Measurements from ENCODE around the gene NAA15. TPM values are rescaled to one million over a fixed set of nuclear protein-coding genes. Genes with fewer than 3 reads are reported as not detected.
A peak's percentile ranks its signal among the peaks of the same experiment; 100 is the strongest.

Gene NAA15
- total RNA-seq, 2 donors from 2014 or later, result 32.4 to 55.5 TPM

GRCh38 chr4:139282721-139283075 lies 18.6 kb upstream of the NAA15 start:
- intact Hi-C loops (cut with DNase I), result no loop called here
- no peak for TF ChIP-seq CTCF (IDR thresholded peaks at IDR 0.05)

GRCh38 chr4:139286186-139286698 lies 15.1 kb upstream of the NAA15 start:
- Histone ChIP-seq H3K27me3 (no peaks in the 10 kb centered on the region), H3K36me3 (peaks cover 2% of the 10 kb centered on the region)
- intact Hi-C loops (cut with DNase I), result no loop called here

More at GRCh38 chr4:139282721-139283075, 18.6 kb upstream of the NAA15 start:
- Histone ChIP-seq H3K4me1 (no peaks in the 10 kb centered on the region), H3K9ac (ENCODE audit: low read depth in 2 of 2, low read length in 2 of 2) (no peak overlapping the region), H3K36me3 (no peaks in the 10 kb centered on the region), H3K4me3 (no peak overlapping the region), H3K27me3 (peaks cover 23% of the 10 kb centered on the region), H3K27ac (no peak overlapping the region), H3K9me3 (no peaks in the 10 kb centered on the region)
- DNase-seq, result no peak

GRCh38 chr4:139295206-139295941 lies 5.9 kb upstream of the NAA15 start:
- Histone ChIP-seq H3K4me3 (peak overlapping the region; percentile 86), H3K9me3 (no peaks in the 10 kb centered on the region), H3K27ac (peak overlapping the region; percentile 83), H3K4me1 (no peaks in the 10 kb centered on the region), H3K27me3 (no peaks in the 10 kb centered on the region), H3K36me3 (peaks cover 12% of the 10 kb centered on the region), H3K9ac (ENCODE audit: low read depth in 2 of 2, low read length in 2 of 2) (peak overlapping the region; percentile 95 to 97)
- intact Hi-C loops (cut with DNase I), result loop anchor here (5.0 to 10.0 kb wide), 3 partner anchors 68 to 261 kb away; no protein-coding TSS in a partner anchor
- peak; percentile 99 for DNase-seq
- TF ChIP-seq CTCF (IDR thresholded peaks at IDR 0.05), result peak; percentile 97

More at GRCh38 chr4:139286186-139286698, 15.1 kb upstream of the NAA15 start:
- Histone ChIP-seq H3K4me3 (no peak overlapping the region), H3K9me3 (no peaks in the 10 kb centered on the region), H3K9ac (ENCODE audit: low read depth in 2 of 2, low read length in 2 of 2) (no peak overlapping the region), H3K27ac (no peak overlapping the region), H3K4me1 (no peaks in the 10 kb centered on the region)
- TF ChIP-seq CTCF (IDR thresholded peaks at IDR 0.05), result no peak
- DNase-seq, result no peak

- Histone ChIP-seq H3K4me3 (peak overlapping the region; percentile 86), H3K27ac (peak overlapping the region; percentile 83), H3K27me3 (no peaks in the 10 kb centered on the region), H3K4me1 (no peaks in the 10 kb centered on the region), H3K36me3 (peaks cover 12% of the 10 kb centered on the region), H3K9ac (ENCODE audit: low read depth in 2 of 2, low read length in 2 of 2) (peak overlapping the region; percentile 95 to 97), H3K9me3 (no peaks in the 10 kb centered on the region)
- no peak for DNase-seq
- TF ChIP-seq CTCF (IDR thresholded peaks at IDR 0.05), result peak; percentile 29
- intact Hi-C loops (cut with DNase I), result loop anchor here (5.0 to 10.0 kb wide), 3 partner anchors 69 to 261 kb away; no protein-coding TSS in a partner anchor
Observed at GRCh38 chr4:139295942-139296299, 5.4 kb upstream of the NAA15 start.

GRCh38 chr4:139297001-139297410 lies 4.3 kb upstream of the NAA15 start:
- Histone ChIP-seq H3K27me3 (no peaks in the 10 kb centered on the region), H3K9ac (ENCODE audit: low read depth in 2 of 2, low read length in 2 of 2) (no peak overlapping the region), H3K36me3 (peaks cover 3% of the 10 kb centered on the region), H3K27ac (no peak overlapping the region), H3K4me3 (no peak overlapping the region), H3K4me1 (no peaks in the 10 kb centered on the region), H3K9me3 (no peaks in the 10 kb centered on the region)
- TF ChIP-seq CTCF (IDR thresholded peaks at IDR 0.05), result no peak
- DNase-seq, result no peak
- intact Hi-C loops (cut with DNase I), result loop anchor here (5.0 to 10.0 kb wide), 3 partner anchors 70 to 262 kb away; no protein-coding TSS in a partner anchor
